Astrocyte (in vitro differentiated cells and primary cell): Measurements from ENCODE around the gene CLASRP. TPM values are rescaled to one million over a fixed set of nuclear protein-coding genes. Genes with fewer than 3 reads are reported as not detected.
"Not testable (repeated sequence)": the region's sequence is repeated elsewhere in the genome, so short reads cannot be mapped to it uniquely, and the experiment has no call there.

ENCODE experiments used
- DNase-seq: peaks from one replicate; pipeline ENCODE4 v3.0.0-alpha.2; 2010; ENCODE audit warnings: low read depth
- FAIRE-seq: peaks from 2 replicates; lab custom pipeline; 2011; peaks lifted over from hg19 to GRCh38; lab: Jason Lieb, UNC
- H2AFZ ChIP-seq: 2 replicates; pipeline ENCODE4 v1.6.0; 2012; ENCODE audit warnings: low read depth, low read length, inconsistent platforms
- H3K27ac ChIP-seq: 2 replicates; pipeline ENCODE4 v1.5.1; 2011; ENCODE audit warnings: low read depth, low read length, inconsistent platforms
- H3K27me3 ChIP-seq: 2 replicates; pipeline ENCODE4 v1.6.0; 2011; ENCODE audit warnings: low read length, inconsistent platforms; ENCODE audit not compliant: insufficient read depth
- H3K36me3 ChIP-seq: 2 replicates; pipeline ENCODE4 v1.5.1; 2011; ENCODE audit warnings: low read length, inconsistent platforms; ENCODE audit not compliant: insufficient read depth
- H3K4me1 ChIP-seq: 2 replicates; pipeline ENCODE4 v1.5.1; 2011; ENCODE audit warnings: low read length, inconsistent platforms; ENCODE audit not compliant: insufficient read depth
- H3K4me2 ChIP-seq: 2 replicates; pipeline ENCODE4 v1.6.0; 2012; ENCODE audit warnings: low read length, inconsistent platforms
- H3K4me3 ChIP-seq: 2 replicates; pipeline ENCODE4 v1.5.1; 2011; ENCODE audit warnings: low read depth, mild to moderate bottlenecking, low read length, inconsistent platforms; ENCODE audit not compliant: insufficient read depth
- H3K79me2 ChIP-seq: 2 replicates; pipeline ENCODE4 v1.6.0; 2012; ENCODE audit warnings: mild to moderate bottlenecking, low read length, inconsistent platforms; ENCODE audit not compliant: insufficient read depth
- H3K9ac ChIP-seq: 2 replicates; pipeline ENCODE4 v1.6.0; 2012; ENCODE audit warnings: mild to moderate bottlenecking, low read length, inconsistent platforms
- H3K9me3 ChIP-seq: 2 replicates; pipeline ENCODE4 v1.5.1; 2012; ENCODE audit warnings: low read depth, mild to moderate bottlenecking, low read length, inconsistent platforms; ENCODE audit not compliant: insufficient read depth
- H4K20me1 ChIP-seq: 2 replicates; pipeline ENCODE4 v1.6.0; 2012; ENCODE audit warnings: low read length, inconsistent platforms; ENCODE audit not compliant: insufficient read depth
- H3K27ac Mint-ChIP-seq: one replicate; pipeline ENCODE4 v1.8.0; 2021; ENCODE audit warnings: mild to moderate bottlenecking, mixed read lengths; ENCODE audit not compliant: unreplicated experiment
- H3K27me3 Mint-ChIP-seq: one replicate; pipeline ENCODE4 v1.8.0; 2021; ENCODE audit warnings: low read depth, mixed read lengths; ENCODE audit not compliant: unreplicated experiment
- H3K36me3 Mint-ChIP-seq: one replicate; pipeline ENCODE4 v1.8.0; 2021; ENCODE audit warnings: low read depth, mixed read lengths; ENCODE audit not compliant: unreplicated experiment
- H3K4me1 Mint-ChIP-seq: one replicate; pipeline ENCODE4 v1.8.0; 2021; ENCODE audit warnings: low read depth, mixed read lengths; ENCODE audit not compliant: unreplicated experiment
- H3K4me3 Mint-ChIP-seq: one replicate; pipeline ENCODE4 v1.8.0; 2021; ENCODE audit warnings: mild to moderate bottlenecking, moderate library complexity, mixed read lengths; ENCODE audit not compliant: unreplicated experiment
- H3K9me3 Mint-ChIP-seq: one replicate; pipeline ENCODE4 v1.8.0; 2021; ENCODE audit warnings: mild to moderate bottlenecking, mixed read lengths; ENCODE audit not compliant: unreplicated experiment
- EZH2 ChIP-seq: IDR thresholded peaks from 2 replicates; pipeline ENCODE4 v1.6.1; 2012; ENCODE audit warnings: mild to moderate bottlenecking, low read length, inconsistent platforms; ENCODE audit not compliant: insufficient read depth
- total RNA-seq: library from RNA; stranded (reverse); gene quantifications from 2 replicates; pipeline ENCODE4 v1.2.1, GENCODE V29; 2021
- TF ChIP-seq, protein P1 (sequence below): IDR thresholded peaks from 2 replicates; pipeline ENCODE4 v1.5.1; 2011; ENCODE audit warnings: low read depth, mild to moderate bottlenecking, inconsistent platforms, low read length, moderate library complexity; ENCODE audit not compliant: insufficient read depth

The CLASRP gene
- total RNA-seq, 1 donor from 2014 or later = 45.5 TPM

DNA sequence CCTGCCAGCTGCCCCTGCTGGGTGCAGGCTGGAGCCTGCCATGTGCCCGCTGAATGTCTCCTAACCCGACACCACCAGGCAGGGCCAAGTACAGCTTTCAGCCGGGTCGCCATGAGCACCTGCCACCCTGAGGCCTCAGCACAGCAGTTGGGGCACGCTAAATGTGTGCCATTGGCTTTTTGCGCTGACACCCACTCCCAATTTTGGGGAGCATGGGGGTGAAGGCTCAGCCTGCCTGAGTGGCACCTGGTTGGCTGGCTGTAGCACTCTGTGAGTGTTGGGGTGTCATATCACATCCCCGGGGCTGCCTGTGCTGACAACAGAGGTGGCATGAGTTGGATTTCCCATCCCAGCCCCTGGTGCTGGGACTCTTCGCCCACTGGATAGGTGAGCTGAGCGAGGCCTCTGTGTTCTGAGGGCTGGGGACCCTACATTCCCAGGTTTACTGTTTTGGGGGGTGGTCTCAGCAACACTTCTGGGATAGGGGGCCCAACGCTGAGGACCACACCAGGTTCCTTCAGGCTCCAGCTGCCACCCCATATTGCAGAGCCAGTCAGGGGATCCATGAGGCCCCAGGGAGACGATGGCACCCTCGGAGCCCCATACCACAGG lies 44.8 kb upstream of the CLASRP start:
- no peak for DNase-seq
- no peaks in the 10 kb centered on the region for H4K20me1 ChIP-seq
- no peaks in the 10 kb centered on the region for H3K27me3 ChIP-seq
- no peak overlapping the region for H3K27ac ChIP-seq
- peaks cover 7% of the 10 kb centered on the region for H3K36me3 ChIP-seq
- H2AFZ ChIP-seq = no peak overlapping the region
- H3K27ac Mint-ChIP-seq = no peak overlapping the region
- H3K4me1 Mint-ChIP-seq = no peaks in the 10 kb centered on the region
- H3K36me3 Mint-ChIP-seq = peaks cover 2% of the 10 kb centered on the region
- H3K4me1 ChIP-seq = no peaks in the 10 kb centered on the region
- no peak overlapping the region for H3K9ac ChIP-seq
- TF ChIP-seq, protein P1, sequence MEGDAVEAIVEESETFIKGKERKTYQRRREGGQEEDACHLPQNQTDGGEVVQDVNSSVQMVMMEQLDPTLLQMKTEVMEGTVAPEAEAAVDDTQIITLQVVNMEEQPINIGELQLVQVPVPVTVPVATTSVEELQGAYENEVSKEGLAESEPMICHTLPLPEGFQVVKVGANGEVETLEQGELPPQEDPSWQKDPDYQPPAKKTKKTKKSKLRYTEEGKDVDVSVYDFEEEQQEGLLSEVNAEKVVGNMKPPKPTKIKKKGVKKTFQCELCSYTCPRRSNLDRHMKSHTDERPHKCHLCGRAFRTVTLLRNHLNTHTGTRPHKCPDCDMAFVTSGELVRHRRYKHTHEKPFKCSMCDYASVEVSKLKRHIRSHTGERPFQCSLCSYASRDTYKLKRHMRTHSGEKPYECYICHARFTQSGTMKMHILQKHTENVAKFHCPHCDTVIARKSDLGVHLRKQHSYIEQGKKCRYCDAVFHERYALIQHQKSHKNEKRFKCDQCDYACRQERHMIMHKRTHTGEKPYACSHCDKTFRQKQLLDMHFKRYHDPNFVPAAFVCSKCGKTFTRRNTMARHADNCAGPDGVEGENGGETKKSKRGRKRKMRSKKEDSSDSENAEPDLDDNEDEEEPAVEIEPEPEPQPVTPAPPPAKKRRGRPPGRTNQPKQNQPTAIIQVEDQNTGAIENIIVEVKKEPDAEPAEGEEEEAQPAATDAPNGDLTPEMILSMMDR = no peak
- no peak for TF ChIP-seq EZH2
- H3K79me2 ChIP-seq = no peaks in the 10 kb centered on the region
- FAIRE-seq = no peak
- H3K4me3 ChIP-seq = no peak overlapping the region
- no peak overlapping the region for H3K4me3 Mint-ChIP-seq
- no peaks in the 10 kb centered on the region for H3K9me3 Mint-ChIP-seq
- no peaks in the 10 kb centered on the region for H3K27me3 Mint-ChIP-seq
- H3K9me3 ChIP-seq = no peaks in the 10 kb centered on the region
- H3K4me2 ChIP-seq = no peak overlapping the region

DNA sequence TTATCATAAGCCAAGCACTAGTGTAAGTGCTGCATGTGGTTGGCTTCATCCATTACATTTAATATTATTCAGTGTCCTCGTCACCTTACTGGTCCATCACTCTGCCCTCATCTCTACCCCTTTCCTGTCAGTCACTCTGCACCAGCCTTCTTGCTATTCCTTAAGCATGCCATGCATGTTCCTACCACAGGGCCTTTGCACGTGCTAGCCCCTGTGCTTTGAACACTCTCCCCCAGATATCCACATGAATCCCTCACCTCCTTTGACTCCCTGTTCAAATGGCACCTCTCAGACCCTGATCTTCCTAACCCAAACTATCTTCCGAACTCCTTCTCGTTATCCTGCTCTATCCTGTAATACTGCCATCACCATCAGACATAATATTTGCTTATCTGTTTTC lies 40.8 kb upstream of the CLASRP start:
- no peaks in the 10 kb centered on the region for H3K9me3 ChIP-seq
- H3K79me2 ChIP-seq = no peaks in the 10 kb centered on the region
- Mint-ChIP-seq H3K9me3 (no peaks in the 10 kb centered on the region), H3K27ac (no peak overlapping the region), H3K4me1 (no peaks in the 10 kb centered on the region), H3K4me3 (no peak overlapping the region), H3K36me3 (no peaks in the 10 kb centered on the region), H3K27me3 (no peaks in the 10 kb centered on the region)
- H3K4me1 ChIP-seq = peaks cover 4% of the 10 kb centered on the region
- H3K27ac ChIP-seq = no peak overlapping the region
- H3K9ac ChIP-seq = no peak overlapping the region
- peaks cover 6% of the 10 kb centered on the region for H4K20me1 ChIP-seq
- H3K4me2 ChIP-seq = no peak overlapping the region
- H2AFZ ChIP-seq = no peak overlapping the region
- H3K36me3 ChIP-seq = peaks cover 2% of the 10 kb centered on the region
- DNase-seq = no peak
- no peaks in the 10 kb centered on the region for H3K27me3 ChIP-seq
- TF ChIP-seq, protein P1 = no peak
- no peak for TF ChIP-seq EZH2
- FAIRE-seq = no peak
- H3K4me3 ChIP-seq = no peak overlapping the region

DNA sequence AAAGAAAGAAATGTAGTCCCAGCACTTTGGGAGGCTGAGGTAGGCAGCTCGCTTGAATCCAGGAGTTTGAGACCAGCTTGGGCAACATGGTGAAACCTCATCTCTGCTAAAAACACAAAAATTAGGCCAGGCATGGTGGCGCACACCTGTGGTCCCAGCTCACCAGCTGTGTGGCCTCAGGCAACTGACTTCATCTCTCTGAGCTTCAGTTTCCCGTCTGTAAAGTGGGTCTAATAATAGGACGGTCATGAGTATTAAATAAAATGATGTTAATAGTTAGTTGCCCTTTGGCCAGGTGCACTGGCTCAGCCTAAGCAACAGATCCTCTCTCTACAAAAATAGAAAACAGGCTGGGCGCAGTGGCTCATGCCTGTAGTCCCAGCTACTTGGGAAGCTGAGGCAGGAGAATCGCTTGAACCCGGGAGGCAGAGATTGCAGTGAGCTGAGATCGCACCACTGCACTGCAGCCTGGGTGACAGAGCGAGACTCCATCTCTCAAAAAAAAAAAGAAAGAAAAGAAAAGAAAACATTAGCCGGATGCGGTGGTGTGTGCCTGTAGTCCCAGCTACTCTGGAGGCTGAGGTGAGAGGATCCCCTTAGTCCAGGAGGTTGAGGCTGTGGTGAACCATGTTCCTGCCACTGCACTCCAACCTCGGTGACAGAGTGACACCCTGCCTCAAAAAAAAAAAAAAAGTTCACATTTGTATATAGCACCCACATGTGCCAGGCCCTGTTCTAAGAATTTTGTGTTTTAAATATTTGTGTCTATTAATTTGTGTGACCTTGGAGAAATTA lies 39.5 kb upstream of the CLASRP start:
- not testable (repeated sequence) for H3K27ac ChIP-seq, H3K36me3 ChIP-seq, H3K27me3 ChIP-seq, H3K9me3 ChIP-seq, H3K4me1 ChIP-seq, H3K27me3 Mint-ChIP-seq, H3K79me2 ChIP-seq, H2AFZ ChIP-seq, H3K4me1 Mint-ChIP-seq, H4K20me1 ChIP-seq, H3K9me3 Mint-ChIP-seq, FAIRE-seq, H3K36me3 Mint-ChIP-seq, H3K4me3 ChIP-seq, H3K27ac Mint-ChIP-seq, H3K4me2 ChIP-seq, H3K9ac ChIP-seq, DNase-seq
- H3K4me3 Mint-ChIP-seq = peak overlapping the region; percentile 68

DNA sequence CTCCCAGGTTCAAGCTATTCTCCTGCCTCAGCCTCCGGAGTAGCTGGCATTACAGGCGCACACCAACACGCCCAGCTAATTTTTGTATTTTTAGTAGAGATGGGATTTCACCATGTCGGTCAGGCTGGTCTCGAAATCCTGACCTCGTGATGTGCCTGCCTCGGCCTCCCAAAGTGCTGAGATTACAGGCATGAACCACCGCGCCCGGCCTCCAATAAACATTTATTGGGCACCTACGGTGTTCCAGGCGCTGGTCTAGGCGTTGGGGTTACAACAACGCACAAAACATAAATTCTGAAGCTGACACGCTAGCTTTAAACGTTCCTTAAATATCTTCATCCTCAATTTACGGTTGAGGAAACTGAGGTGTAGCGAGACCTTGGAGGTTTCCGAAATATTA lies 38.2 kb upstream of the CLASRP start:
- H3K4me1 Mint-ChIP-seq, H3K4me1 ChIP-seq, H3K79me2 ChIP-seq, H3K9me3 ChIP-seq, FAIRE-seq, H4K20me1 ChIP-seq, H3K9me3 Mint-ChIP-seq, DNase-seq, H3K27me3 Mint-ChIP-seq, H3K27me3 ChIP-seq, H3K36me3 Mint-ChIP-seq, H3K36me3 ChIP-seq: not testable (repeated sequence)
- peak overlapping the region; percentile 83 for H2AFZ ChIP-seq
- H3K27ac Mint-ChIP-seq = peak overlapping the region; percentile 69
- H3K4me2 ChIP-seq = peak overlapping the region; percentile 88
- peak overlapping the region; percentile 51 for H3K4me3 ChIP-seq
- peak overlapping the region; percentile 73 for H3K9ac ChIP-seq
- peak overlapping the region; percentile 70 for H3K4me3 Mint-ChIP-seq
- peak overlapping the region; percentile 72 for H3K27ac ChIP-seq
